K562 (cell line): ENCODE data around the gene GCDH. TPM values are rescaled to one million over a fixed set of nuclear protein-coding genes. Genes with fewer than 3 reads are reported as not detected.
A peak's percentile ranks its signal among the peaks of the same experiment; 100 is the strongest.

Source experiments
- CSDE1 ChIP-seq, 2 experiments: fragments of 450-650 bp; IDR thresholded peaks; 2 replicates each; pipeline ENCODE4 v1.6.1; 2016; ENCODE audit warnings: mild to moderate bottlenecking in 1 of 2
- CXXC5 ChIP-seq: fragments of 250-450 bp; sonication (Bioruptor Pico); IDR thresholded peaks from 2 replicates; pipeline ENCODE4 v1.8.0; 2022; ENCODE audit warnings: inconsistent platforms, mild to moderate bottlenecking, moderate library complexity
- FOS ChIP-seq: IDR thresholded peaks from 3 replicates; pipeline ENCODE4 v1.6.1; 2011; ENCODE audit not compliant: insufficient read length; ENCODE audit errors: extremely low read depth
- HDAC6 ChIP-seq: IDR thresholded peaks from 2 replicates; pipeline ENCODE4 v1.6.1; 2012; ENCODE audit warnings: low read depth, mild to moderate bottlenecking, control low read depth, inconsistent platforms, low read length, moderate library complexity
- ILF3 ChIP-seq: fragments of 450-650 bp; IDR thresholded peaks from 2 replicates; pipeline ENCODE4 v1.6.1; 2018; ENCODE audit warnings: antibody characterized with exemption, mild to moderate bottlenecking, moderate library complexity, borderline replicate concordance
- MAX ChIP-seq: sonication (generic); formaldehyde crosslinking; IDR thresholded peaks from 2 replicates; pipeline ENCODE4 v1.9.0; 2022; ENCODE audit warnings: mild to moderate bottlenecking, missing genetic modification reagents
- NEUROD1 ChIP-seq: fragments of 150-350 bp; IDR thresholded peaks from 2 replicates; pipeline ENCODE4 v1.6.1; 2014; ENCODE audit warnings: borderline replicate concordance, low read length, low read depth; ENCODE audit not compliant: partially characterized antibody
- NR3C1 ChIP-seq: sonication (generic); formaldehyde crosslinking; IDR thresholded peaks from 2 replicates; pipeline ENCODE4 v1.8.1; 2022; ENCODE audit warnings: missing genetic modification reagents
- PRMT5 ChIP-seq: sonication (generic); formaldehyde crosslinking; IDR thresholded peaks from 2 replicates; pipeline ENCODE4 v1.5.0; 2020; ENCODE audit warnings: missing genetic modification reagents
- PYGO2 ChIP-seq: fragments of 450-650 bp; IDR thresholded peaks from 2 replicates; pipeline ENCODE4 v1.6.1; 2016; ENCODE audit warnings: mild to moderate bottlenecking, missing genetic modification characterization, moderate library complexity, missing compliant biosample characterization
- RNF2 ChIP-seq: sonication (generic); IDR thresholded peaks from 2 replicates; pipeline ENCODE4 v1.6.1; 2016
- SP1 ChIP-seq: sonication (generic); formaldehyde crosslinking; IDR thresholded peaks from 2 replicates; pipeline ENCODE4 v1.8.1; 2022; ENCODE audit warnings: mild to moderate bottlenecking, missing genetic modification reagents
- SUPT5H ChIP-seq: fragments of 450-650 bp; IDR thresholded peaks from 2 replicates; pipeline ENCODE4 v1.6.1; 2016
- TCF7 ChIP-seq: sonication (generic); IDR thresholded peaks from 2 replicates; pipeline ENCODE4 v1.6.1; 2016; ENCODE audit warnings: antibody characterized with exemption, borderline replicate concordance
- YBX1 ChIP-seq: fragments of 450-650 bp; IDR thresholded peaks from 2 replicates; pipeline ENCODE4 v1.7.1; 2016; ENCODE audit warnings: mild to moderate bottlenecking
- ZNF311 ChIP-seq: fragments of 250-450 bp; sonication (Bioruptor Pico); IDR thresholded peaks from 2 replicates; pipeline ENCODE4 v1.4.0; 2020; ENCODE audit warnings: mild to moderate bottlenecking, moderate library complexity
- ZNF384 ChIP-seq: IDR thresholded peaks from 2 replicates; pipeline ENCODE4 v1.6.1; 2012; ENCODE audit warnings: low read depth, low read length, improper control_type of control experiment
- polyA plus RNA-seq, 8 experiments: library from polyadenylated mRNA; depleted of rRNA in 4 of 8; stranded (reverse) in 5 of 8; unstranded in 3 of 8; fragments of >200 nt; fragmentation: Nextera tagmentation in 2 of 8; fragmentation: Illumina TruSeq in 1 of 8; extraction: Ambion mirVana in 2 of 8; extraction: Trizol in 1 of 8; gene quantifications; 2 replicates each; pipeline versions ENCODE4 v1.2.1 to v1.2.3, GENCODE V29; 2011 to 2014; ENCODE audit warnings: inconsistent platforms in 1 of 8, missing spikeins in 1 of 8
- total RNA-seq, 7 experiments: library from RNA; depleted of rRNA in 6 of 7; stranded (reverse); fragments of >200 nt in 6 of 7; fragmentation: Illumina TruSeq in 2 of 7; extraction: Trizol in 2 of 7; gene quantifications; 2 replicates each; pipeline versions ENCODE4 v1.2.1 to v1.2.3, GENCODE V29; 2011 to 2021; ENCODE audit warnings: low replicate concordance in 1 of 7
- TF ChIP-seq, protein P1 (sequence below): sonication (generic); formaldehyde crosslinking; IDR thresholded peaks from 2 replicates; pipeline ENCODE4 v1.8.0; 2022; ENCODE audit warnings: missing genetic modification reagents, mild to moderate bottlenecking, borderline replicate concordance

GCDH gene
- total and polyA plus RNA-seq, 9 of the 15 experiments (the other 6 are each of a cell fraction or from before 2014, with no cell fraction given) = 2.9 to 50.8 (median 19.1) TPM

- TF ChIP-seq MAX (CRISPR knock-in tag) = peak; percentile 97
- peak; percentile 71; the same call in 1 of the 2 replicates for TF ChIP-seq RNF2
- TF ChIP-seq SP1 (CRISPR knock-in tag) = peak; percentile 98
- TF ChIP-seq ILF3 = no peak
- TF ChIP-seq YBX1 = no peak
- peak; percentile 10 for TF ChIP-seq SUPT5H
- TF ChIP-seq ZNF311 (CRISPR knock-in tag) = no peak
- peak; percentile 75 for TF ChIP-seq FOS
- no peak for TF ChIP-seq PYGO2 (tag)
- no peak for TF ChIP-seq CSDE1 (IDR thresholded peaks at IDR 0.05)
- TF ChIP-seq HDAC6 = no peak
- TF ChIP-seq NEUROD1 = peak; percentile 99
- 0 out of 2 replicates have a peak, but pooled peaks have one; percentile 4 for TF ChIP-seq ZNF384
- TF ChIP-seq TCF7 = no peak
- TF ChIP-seq PRMT5 (CRISPR knock-in tag) = no peak
- TF ChIP-seq CXXC5 (CRISPR knock-in tag) = peak; percentile 37; the same call in 1 of the 2 replicates
- TF ChIP-seq NR3C1 (CRISPR knock-in tag) = peak; percentile 55
- TF ChIP-seq, protein P1, sequence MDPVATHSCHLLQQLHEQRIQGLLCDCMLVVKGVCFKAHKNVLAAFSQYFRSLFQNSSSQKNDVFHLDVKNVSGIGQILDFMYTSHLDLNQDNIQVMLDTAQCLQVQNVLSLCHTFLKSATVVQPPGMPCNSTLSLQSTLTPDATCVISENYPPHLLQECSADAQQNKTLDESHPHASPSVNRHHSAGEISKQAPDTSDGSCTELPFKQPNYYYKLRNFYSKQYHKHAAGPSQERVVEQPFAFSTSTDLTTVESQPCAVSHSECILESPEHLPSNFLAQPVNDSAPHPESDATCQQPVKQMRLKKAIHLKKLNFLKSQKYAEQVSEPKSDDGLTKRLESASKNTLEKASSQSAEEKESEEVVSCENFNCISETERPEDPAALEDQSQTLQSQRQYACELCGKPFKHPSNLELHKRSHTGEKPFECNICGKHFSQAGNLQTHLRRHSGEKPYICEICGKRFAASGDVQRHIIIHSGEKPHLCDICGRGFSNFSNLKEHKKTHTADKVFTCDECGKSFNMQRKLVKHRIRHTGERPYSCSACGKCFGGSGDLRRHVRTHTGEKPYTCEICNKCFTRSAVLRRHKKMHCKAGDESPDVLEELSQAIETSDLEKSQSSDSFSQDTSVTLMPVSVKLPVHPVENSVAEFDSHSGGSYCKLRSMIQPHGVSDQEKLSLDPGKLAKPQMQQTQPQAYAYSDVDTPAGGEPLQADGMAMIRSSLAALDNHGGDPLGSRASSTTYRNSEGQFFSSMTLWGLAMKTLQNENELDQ = 0 out of 2 replicates have a peak, but pooled peaks have one; percentile 52
Measured at GRCh38 chr19:12890787-12891552, at the start of gene GCDH (continued).
